ENCODE data around the gene PGBD1. TPM values are rescaled to one million over a fixed set of nuclear protein-coding genes. Genes with fewer than 3 reads are reported as not detected.

PGBD1 gene
- total RNA-seq, 2 donors from 2014 or later: 8.7 to 10.8 TPM

DNA sequence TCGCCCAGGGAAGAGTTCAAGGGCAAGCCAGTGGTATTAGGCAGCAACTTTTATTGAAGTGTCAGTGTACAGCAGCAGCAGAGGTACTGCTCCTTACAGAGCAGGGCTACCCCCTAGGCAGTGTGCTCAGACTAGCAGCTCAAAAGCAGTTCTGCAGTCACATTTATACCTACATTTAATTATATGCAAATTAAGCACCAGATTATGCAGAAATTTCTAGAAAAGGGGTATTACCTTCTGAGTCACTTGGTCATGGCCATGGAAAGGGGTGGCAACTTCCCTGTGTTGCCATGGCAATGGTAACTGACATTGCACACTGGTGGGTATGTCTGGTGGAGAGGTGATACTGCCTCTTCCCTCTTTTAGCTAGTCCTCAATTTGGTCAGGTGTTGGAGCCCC, 27.3 kb upstream of the PGBD1 start:
- peaks cover 13% of the 10 kb centered on the region for H3K27me3 Mint-ChIP-seq (ENCODE audit: insufficient read depth)
- H3K9ac ChIP-seq (ENCODE audit: extremely low read depth, low read length, poor library complexity, severe bottlenecking): no peak overlapping the region
- H3K4me1 Mint-ChIP-seq: peaks cover 11% of the 10 kb centered on the region
- TF ChIP-seq, protein P1, sequence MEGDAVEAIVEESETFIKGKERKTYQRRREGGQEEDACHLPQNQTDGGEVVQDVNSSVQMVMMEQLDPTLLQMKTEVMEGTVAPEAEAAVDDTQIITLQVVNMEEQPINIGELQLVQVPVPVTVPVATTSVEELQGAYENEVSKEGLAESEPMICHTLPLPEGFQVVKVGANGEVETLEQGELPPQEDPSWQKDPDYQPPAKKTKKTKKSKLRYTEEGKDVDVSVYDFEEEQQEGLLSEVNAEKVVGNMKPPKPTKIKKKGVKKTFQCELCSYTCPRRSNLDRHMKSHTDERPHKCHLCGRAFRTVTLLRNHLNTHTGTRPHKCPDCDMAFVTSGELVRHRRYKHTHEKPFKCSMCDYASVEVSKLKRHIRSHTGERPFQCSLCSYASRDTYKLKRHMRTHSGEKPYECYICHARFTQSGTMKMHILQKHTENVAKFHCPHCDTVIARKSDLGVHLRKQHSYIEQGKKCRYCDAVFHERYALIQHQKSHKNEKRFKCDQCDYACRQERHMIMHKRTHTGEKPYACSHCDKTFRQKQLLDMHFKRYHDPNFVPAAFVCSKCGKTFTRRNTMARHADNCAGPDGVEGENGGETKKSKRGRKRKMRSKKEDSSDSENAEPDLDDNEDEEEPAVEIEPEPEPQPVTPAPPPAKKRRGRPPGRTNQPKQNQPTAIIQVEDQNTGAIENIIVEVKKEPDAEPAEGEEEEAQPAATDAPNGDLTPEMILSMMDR (conservative IDR thresholded peaks at IDR 0.05): no peak
- DNase-seq: no peak
- 88% methylated on average over 1 of the region's 1 CpG for WGBS, 2 experiments (ENCODE audit: insufficient coverage in 1 of 2, insufficient read length in 1 of 2)
- H3K36me3 ChIP-seq (ENCODE audit: control insufficient read depth, insufficient read depth, low read length): peaks cover 6% of the 10 kb centered on the region
- no peaks in the 10 kb centered on the region for H3K9me3 ChIP-seq (ENCODE audit: control insufficient read depth, low read length)
- H3K4me1 ChIP-seq (ENCODE audit: control insufficient read depth, insufficient read depth, low read length): peaks cover 4% of the 10 kb centered on the region
- no peak overlapping the region for H3K27ac ChIP-seq (ENCODE audit: low read depth, low read length)
- H3K4me3 Mint-ChIP-seq: no peak overlapping the region
- H3K9me3 Mint-ChIP-seq: peaks cover 4% of the 10 kb centered on the region
- H3K27ac Mint-ChIP-seq: no peak overlapping the region
- H3K27me3 ChIP-seq (ENCODE audit: control insufficient read depth, insufficient read depth, low read length, poor library complexity, severe bottlenecking): peaks cover 5% of the 10 kb centered on the region
- H3K36me3 Mint-ChIP-seq (ENCODE audit: low read depth): peaks cover 7% of the 10 kb centered on the region
- H3K4me3 ChIP-seq (ENCODE audit: low read length): no peak overlapping the region

DNA sequence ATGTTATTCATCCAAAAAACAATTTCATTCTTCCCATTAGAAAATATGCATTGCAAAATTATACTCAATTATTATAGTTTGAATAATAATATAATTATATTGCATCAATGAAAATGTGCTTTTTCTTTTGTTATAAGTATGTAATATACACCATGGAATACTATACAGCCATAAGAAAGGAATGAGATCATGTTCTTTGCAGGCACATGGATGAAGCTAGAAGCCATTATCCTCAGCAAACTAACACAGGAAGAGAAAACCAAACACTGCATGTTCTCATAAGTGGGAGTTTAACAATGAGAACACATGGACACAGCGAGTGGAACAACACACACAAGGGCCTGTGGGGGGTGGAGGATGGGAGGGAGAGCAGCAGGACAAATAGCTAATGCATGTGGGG, 24.3 kb upstream of the PGBD1 start:
- no peaks in the 10 kb centered on the region for H3K36me3 ChIP-seq (ENCODE audit: control insufficient read depth, insufficient read depth, low read length)
- no peak overlapping the region for H3K27ac ChIP-seq (ENCODE audit: low read depth, low read length)
- no peaks in the 10 kb centered on the region for H3K4me1 ChIP-seq (ENCODE audit: control insufficient read depth, insufficient read depth, low read length)
- peaks cover 7% of the 10 kb centered on the region for H3K4me1 Mint-ChIP-seq
- no peaks in the 10 kb centered on the region for H3K9me3 ChIP-seq (ENCODE audit: control insufficient read depth, low read length)
- no peak overlapping the region for H3K4me3 Mint-ChIP-seq
- DNase-seq: no peak
- no peaks in the 10 kb centered on the region for H3K36me3 Mint-ChIP-seq (ENCODE audit: low read depth)
- no CpG with 5 or more reads among the region's 1 CpG for WGBS, 2 experiments (ENCODE audit: insufficient coverage in 1 of 2, insufficient read length in 1 of 2)
- H3K9ac ChIP-seq (ENCODE audit: extremely low read depth, low read length, poor library complexity, severe bottlenecking): no peak overlapping the region
- H3K27me3 ChIP-seq (ENCODE audit: control insufficient read depth, insufficient read depth, low read length, poor library complexity, severe bottlenecking): peaks cover 5% of the 10 kb centered on the region
- H3K27ac Mint-ChIP-seq: no peak overlapping the region
- H3K9me3 Mint-ChIP-seq: peaks cover 8% of the 10 kb centered on the region
- TF ChIP-seq, protein P1 (conservative IDR thresholded peaks at IDR 0.05): no peak
- peaks cover 25% of the 10 kb centered on the region for H3K27me3 Mint-ChIP-seq (ENCODE audit: insufficient read depth)
- no peak overlapping the region for H3K4me3 ChIP-seq (ENCODE audit: low read length)

DNA sequence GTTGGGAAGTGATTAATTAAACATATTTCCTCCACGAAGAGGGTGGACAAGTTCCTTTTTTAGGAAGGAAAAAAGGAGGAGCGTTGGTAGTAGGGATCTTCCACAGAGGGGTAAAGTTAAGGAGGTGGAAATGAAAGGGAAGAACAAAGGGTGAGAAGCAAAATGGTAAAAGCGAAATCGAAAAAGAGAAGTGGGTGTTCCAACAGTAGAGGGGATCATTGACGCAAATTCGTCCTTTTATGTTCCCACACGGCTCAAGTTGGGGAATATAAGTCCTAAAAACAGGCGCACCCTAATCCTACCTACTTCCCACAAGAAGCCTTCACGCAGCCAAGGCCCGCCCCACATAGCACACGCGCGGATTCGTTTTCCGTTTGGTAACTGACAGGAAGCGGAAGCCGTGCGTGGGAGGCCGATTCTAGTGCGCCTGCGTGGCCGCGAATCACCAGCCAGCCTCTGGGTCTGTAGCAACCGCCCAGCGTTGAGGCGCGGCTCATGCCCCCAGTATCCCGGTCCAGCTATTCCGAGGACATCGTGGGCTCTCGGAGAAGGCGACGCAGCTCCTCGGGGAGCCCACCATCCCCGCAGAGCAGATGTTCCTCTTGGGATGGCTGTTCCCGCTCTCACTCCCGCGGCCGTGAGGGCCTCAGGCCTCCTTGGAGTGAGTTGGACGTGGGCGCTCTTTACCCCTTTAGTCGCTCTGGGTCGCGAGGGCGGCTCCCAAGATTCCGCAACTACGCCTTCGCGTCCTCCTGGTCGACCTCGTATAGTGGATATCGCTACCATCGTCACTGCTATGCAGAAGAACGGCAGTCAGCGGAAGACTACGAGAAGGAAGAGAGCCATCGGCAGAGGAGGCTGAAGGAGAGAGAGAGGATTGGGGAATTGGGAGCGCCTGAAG, 22.2 kb upstream of the PGBD1 start, which contains the start of gene NKAPL:
NKAPL (plus strand) TSS at position 421 of the 901 bp plus-strand sequence; CDS start at position 496, 75 bp downstream.
- H3K4me1 ChIP-seq (ENCODE audit: control insufficient read depth, insufficient read depth, low read length): no peaks in the 10 kb centered on the region
- no peak within 1 kb of the TSS for H3K4me3 ChIP-seq (ENCODE audit: low read length)
- no peak within 1 kb of the TSS for H3K27ac ChIP-seq (ENCODE audit: low read depth, low read length)
- no peaks in the 10 kb centered on the region for H3K9me3 ChIP-seq (ENCODE audit: control insufficient read depth, low read length)
- no peak within 1 kb of the TSS for H3K9ac ChIP-seq (ENCODE audit: extremely low read depth, low read length, poor library complexity, severe bottlenecking)
- no peak within 1 kb of the TSS for H3K27ac Mint-ChIP-seq
- no peak for DNase-seq
- H3K27me3 Mint-ChIP-seq (ENCODE audit: insufficient read depth): peaks cover 25% of the 10 kb centered on the region
- peaks cover 8% of the 10 kb centered on the region for H3K9me3 Mint-ChIP-seq
- WGBS, 2 experiments (ENCODE audit: insufficient coverage in 1 of 2, insufficient read length in 1 of 2): 94 to 95% methylated on average over 40 to 58 of the region's 58 CpGs
- H3K36me3 ChIP-seq (ENCODE audit: control insufficient read depth, insufficient read depth, low read length): no peaks in the 10 kb centered on the region
- H3K4me3 Mint-ChIP-seq: no peak within 1 kb of the TSS
- peaks cover 5% of the 10 kb centered on the region for H3K27me3 ChIP-seq (ENCODE audit: control insufficient read depth, insufficient read depth, low read length, poor library complexity, severe bottlenecking)
- peaks cover 10% of the 10 kb centered on the region for H3K4me1 Mint-ChIP-seq
- TF ChIP-seq, protein P1 (conservative IDR thresholded peaks at IDR 0.05): no peak
- H3K36me3 Mint-ChIP-seq (ENCODE audit: low read depth): no peaks in the 10 kb centered on the region
